Stomach smooth muscle (tissue), 2 donors: ENCODE results near the gene FAM114A1.

Experiments
- H3K27ac ChIP-seq: one replicate; pipeline ENCODE4 v1.7.0; 2013; ENCODE audit warnings: mild to moderate bottlenecking, low read length, inconsistent platforms
- H3K27me3 ChIP-seq, 2 donors: one replicate each; pipeline ENCODE4 v1.7.0; 2013; ENCODE audit warnings: low read length in 2 of 2; ENCODE audit not compliant: insufficient read depth in 2 of 2, control insufficient read depth in 1 of 2
- H3K36me3 ChIP-seq, 2 donors: one replicate each; pipeline ENCODE4 v1.7.0; 2013; ENCODE audit warnings: low read length in 2 of 2; ENCODE audit not compliant: control insufficient read depth in 2 of 2, insufficient read depth in 2 of 2
- H3K4me1 ChIP-seq: one replicate; pipeline ENCODE4 v1.7.0; 2013; ENCODE audit warnings: low read length; ENCODE audit not compliant: control insufficient read depth, insufficient read depth
- H3K4me3 ChIP-seq, 2 donors: one replicate each; pipeline ENCODE4 v1.7.0; 2013; ENCODE audit warnings: low read length in 2 of 2
- H3K9ac ChIP-seq, 2 donors: one replicate each; pipeline ENCODE4 v1.7.0; 2013; ENCODE audit warnings: low read length in 2 of 2, mild to moderate bottlenecking in 1 of 2
- H3K9me3 ChIP-seq, 2 donors: one replicate each; pipeline ENCODE4 v1.7.0; 2013; ENCODE audit warnings: low read length in 2 of 2; ENCODE audit not compliant: control insufficient read depth in 2 of 2
- donor health status: healthy.
- donor health status: Pancreatic carcinoma.

Gene FAM114A1

GRCh38 chr4:38872620-38873019 lies 5.0 kb downstream of the FAM114A1 start:
- Histone ChIP-seq H3K9me3 (no peaks in the 10 kb centered on the region), H3K27ac (peak overlapping the region; percentile 42), H3K36me3 (peaks cover 0 to 13% of the 10 kb centered on the region in 2 donors), H3K4me1 (peaks cover 29% of the 10 kb centered on the region), H3K4me3 (no peak overlapping the region), H3K27me3 (no peaks in the 10 kb centered on the region), H3K9ac (no peak overlapping the region)

GRCh38 chr4:38873290-38873944 lies 5.8 kb downstream of the FAM114A1 start:
- Histone ChIP-seq H3K4me1 (peaks cover 23% of the 10 kb centered on the region), H3K9ac (no peak overlapping the region), H3K9me3 (no peaks in the 10 kb centered on the region), H3K27me3 (no peaks in the 10 kb centered on the region), H3K36me3 (peaks cover 3 to 16% of the 10 kb centered on the region in 2 donors), H3K4me3 (no peak overlapping the region), H3K27ac (no peak overlapping the region)

- Histone ChIP-seq H3K27me3 (no peaks in the 10 kb centered on the region), H3K9ac (no peak overlapping the region), H3K9me3 (no peaks in the 10 kb centered on the region), H3K36me3 (peaks cover 17 to 25% of the 10 kb centered on the region in 2 donors), H3K4me3 (no peak overlapping the region), H3K4me1 (no peaks in the 10 kb centered on the region), H3K27ac (no peak overlapping the region)
Observed at GRCh38 chr4:38876636-38877035, 9.0 kb downstream of the FAM114A1 start.

GRCh38 chr4:38884254-38884653 lies 16.6 kb downstream of the FAM114A1 start:
- peaks cover 13 to 20% of the 10 kb centered on the region in 2 donors for H3K36me3 ChIP-seq
- H3K27me3 ChIP-seq: no peaks in the 10 kb centered on the region
- H3K4me1 ChIP-seq: no peaks in the 10 kb centered on the region
- no peak overlapping the region for H3K9ac ChIP-seq
- H3K27ac ChIP-seq: no peak overlapping the region
- H3K9me3 ChIP-seq: no peaks in the 10 kb centered on the region
- H3K4me3 ChIP-seq: no peak overlapping the region

DNA sequence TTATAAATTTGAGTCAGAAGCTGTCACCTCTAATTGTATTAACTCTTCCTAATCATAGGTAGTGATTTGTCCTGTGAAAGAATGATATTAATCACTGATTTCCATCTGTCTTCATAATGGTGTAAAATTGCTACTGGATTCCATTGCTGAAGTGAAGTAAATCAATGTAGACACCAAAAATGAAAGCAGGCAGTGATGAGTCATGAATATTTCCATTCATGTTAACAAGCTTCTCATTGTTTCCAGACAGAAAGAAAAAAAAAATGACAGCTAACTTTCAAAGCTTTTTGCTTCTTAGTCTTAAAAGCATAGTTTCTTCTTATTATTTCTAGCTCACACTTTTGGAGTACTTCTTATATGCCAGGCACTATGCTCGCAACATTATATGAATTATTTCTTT lies 21.5 kb downstream of the FAM114A1 start:
- Histone ChIP-seq H3K9me3 (no peaks in the 10 kb centered on the region), H3K9ac (peak overlapping the region in 1 of 2 donors; percentile 10), H3K4me3 (no peak overlapping the region), H3K27me3 (no peaks in the 10 kb centered on the region), H3K4me1 (peaks cover 4% of the 10 kb centered on the region), H3K36me3 (peaks cover 4 to 22% of the 10 kb centered on the region in 2 donors), H3K27ac (no peak overlapping the region)

- no peak overlapping the region for H3K9ac ChIP-seq
- H3K27ac ChIP-seq: no peak overlapping the region
- no peaks in the 10 kb centered on the region for H3K27me3 ChIP-seq
- H3K9me3 ChIP-seq: no peaks in the 10 kb centered on the region
- peaks cover 16 to 33% of the 10 kb centered on the region in 2 donors for H3K36me3 ChIP-seq
- H3K4me1 ChIP-seq: peaks cover 4% of the 10 kb centered on the region
- H3K4me3 ChIP-seq: no peak overlapping the region
Observed at GRCh38 chr4:38891051-38891983, 23.7 kb downstream of the FAM114A1 start.

DNA sequence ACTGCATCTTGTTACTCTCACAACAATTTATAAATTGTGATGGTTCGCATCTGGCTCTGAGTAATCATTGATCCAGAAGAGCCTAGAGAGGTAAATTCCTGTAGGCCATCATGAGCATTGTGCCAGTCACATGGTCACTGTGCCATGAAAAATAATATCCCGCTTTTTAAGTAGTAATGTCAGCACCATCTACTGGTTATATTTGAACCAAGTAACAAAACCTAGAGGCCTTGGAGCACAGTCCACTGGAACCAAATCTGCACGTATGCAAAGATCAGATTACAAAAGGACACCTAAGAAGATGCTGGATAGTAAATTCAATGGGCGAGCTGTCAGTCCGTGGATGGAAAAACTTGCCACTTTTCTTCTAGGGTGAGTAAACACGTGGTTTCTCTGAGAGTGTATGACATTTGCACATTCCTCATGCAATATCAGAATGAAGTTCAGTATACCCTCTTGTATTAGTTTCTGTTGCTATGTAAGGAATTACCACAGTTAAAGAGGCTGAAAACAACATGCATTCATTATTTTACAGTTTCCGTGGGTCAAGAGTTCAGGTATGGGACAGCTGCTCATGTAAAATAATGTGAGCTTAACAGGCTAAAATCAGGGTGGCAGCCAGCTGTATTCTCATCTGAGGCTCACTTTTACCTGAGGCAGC lies 26.8 kb downstream of the FAM114A1 start:
- Histone ChIP-seq H3K4me1 (peaks cover 4% of the 10 kb centered on the region), H3K4me3 (no peak overlapping the region), H3K27me3 (no peaks in the 10 kb centered on the region), H3K9me3 (no peaks in the 10 kb centered on the region), H3K36me3 (peaks cover 31 to 35% of the 10 kb centered on the region in 2 donors), H3K27ac (peak overlapping the region; percentile 4), H3K9ac (no peak overlapping the region)

GRCh38 chr4:38896940-38897339 lies 29.3 kb downstream of the FAM114A1 start:
- Histone ChIP-seq H3K4me1 (no peaks in the 10 kb centered on the region), H3K36me3 (peaks cover 31 to 35% of the 10 kb centered on the region in 2 donors), H3K4me3 (no peak overlapping the region), H3K9me3 (no peaks in the 10 kb centered on the region), H3K27me3 (no peaks in the 10 kb centered on the region), H3K27ac (no peak overlapping the region), H3K9ac (no peak overlapping the region)

DNA sequence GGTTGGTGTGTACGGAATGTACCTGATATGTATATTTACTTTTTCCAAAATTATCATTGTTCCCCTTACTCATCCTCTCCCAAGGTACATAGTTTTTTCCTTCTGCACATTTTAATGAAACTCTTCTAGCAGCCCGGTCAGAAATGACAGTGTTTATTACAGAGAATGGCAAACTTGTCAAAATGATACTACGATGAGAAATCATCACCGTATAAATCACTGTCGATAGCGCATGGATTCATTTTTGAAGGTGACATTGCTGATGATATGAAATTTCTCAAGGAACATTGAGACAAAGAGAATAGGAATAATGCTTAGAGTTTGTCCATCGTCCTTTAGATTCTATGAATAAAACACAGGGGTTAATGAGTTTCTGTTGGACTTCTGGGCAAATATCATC lies 30.6 kb downstream of the FAM114A1 start:
- no peaks in the 10 kb centered on the region for H3K9me3 ChIP-seq
- no peaks in the 10 kb centered on the region for H3K4me1 ChIP-seq
- H3K9ac ChIP-seq: no peak overlapping the region
- no peak overlapping the region for H3K4me3 ChIP-seq
- no peaks in the 10 kb centered on the region for H3K27me3 ChIP-seq
- H3K36me3 ChIP-seq: peaks cover 27 to 28% of the 10 kb centered on the region in 2 donors
- H3K27ac ChIP-seq: no peak overlapping the region

DNA sequence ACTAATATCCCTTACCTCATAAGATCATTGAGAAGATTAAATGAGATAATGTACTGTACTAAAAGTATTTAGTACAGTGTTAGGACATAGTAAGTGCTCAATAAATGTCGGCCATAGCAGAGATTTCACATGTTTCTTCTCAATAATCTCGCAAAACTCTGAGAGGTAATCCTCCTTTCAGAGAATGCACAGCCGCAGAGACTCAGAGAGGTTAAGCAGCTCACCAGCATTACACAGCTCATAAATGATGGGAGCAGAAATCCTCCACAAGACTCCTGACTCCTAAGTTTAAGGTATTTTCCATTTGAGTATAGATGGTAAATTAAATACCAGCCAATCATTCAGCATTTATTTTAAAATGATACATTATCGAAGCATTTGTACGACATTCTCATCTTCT lies 34.6 kb downstream of the FAM114A1 start:
- H3K4me1 ChIP-seq: peaks cover 8% of the 10 kb centered on the region
- no peaks in the 10 kb centered on the region for H3K27me3 ChIP-seq
- peaks cover 17 to 24% of the 10 kb centered on the region in 2 donors for H3K36me3 ChIP-seq
- H3K9ac ChIP-seq: no peak overlapping the region
- no peak overlapping the region for H3K4me3 ChIP-seq
- H3K27ac ChIP-seq: no peak overlapping the region
- H3K9me3 ChIP-seq: no peaks in the 10 kb centered on the region
